8988T (cell line): ENCODE measurements around the gene EYS.
"Not testable (repeated sequence)": the region's sequence is repeated elsewhere in the genome, so short reads cannot be mapped to it uniquely, and the experiment has no call there.

Source experiments
- DNase-seq: peaks from one replicate; pipeline ENCODE4 v3.0.0; 2011

EYS gene

DNA sequence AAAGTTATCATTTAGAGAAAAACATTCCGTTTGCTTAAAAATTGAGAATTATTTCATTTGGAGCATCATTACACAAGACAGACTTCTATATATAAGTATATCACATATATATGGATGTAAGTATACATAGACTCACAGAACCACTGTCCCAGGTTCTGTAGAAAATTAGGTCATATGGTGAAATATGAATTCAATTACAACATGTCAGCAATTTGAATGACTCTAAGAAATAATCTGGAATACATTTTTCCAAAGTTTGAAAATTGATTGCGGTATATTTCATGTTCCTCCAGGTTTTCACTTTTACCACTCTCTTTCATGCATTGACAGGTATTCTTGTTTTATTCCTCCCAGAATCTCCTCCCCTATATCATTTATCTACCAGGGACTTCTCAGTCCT, 1179.1 kb downstream of the EYS start:
- no peak for DNase-seq

DNA sequence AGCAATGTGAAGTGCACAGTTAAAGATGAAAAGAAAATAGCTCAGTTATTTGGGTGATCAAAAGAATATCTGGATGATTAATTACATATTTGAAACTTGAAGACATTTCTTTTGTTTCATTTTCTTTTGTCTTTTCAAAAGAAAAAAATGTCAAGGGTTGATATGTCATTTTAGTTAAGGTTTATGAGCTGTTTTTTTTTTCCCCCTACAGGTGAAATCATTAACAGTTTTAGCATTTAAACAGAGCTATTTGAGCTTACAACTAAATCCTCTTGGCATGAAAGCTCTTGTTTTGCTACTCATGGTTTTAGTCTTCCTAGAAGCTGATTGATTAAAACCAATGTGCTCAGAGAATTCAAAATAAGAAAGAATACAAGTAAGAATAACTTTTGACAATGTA, 1184.2 kb downstream of the EYS start:
- DNase-seq = no peak

- DNase-seq = no peak
Measured at GRCh38 chr6:64520050-64520449, 1187.0 kb downstream of the EYS start.

DNA sequence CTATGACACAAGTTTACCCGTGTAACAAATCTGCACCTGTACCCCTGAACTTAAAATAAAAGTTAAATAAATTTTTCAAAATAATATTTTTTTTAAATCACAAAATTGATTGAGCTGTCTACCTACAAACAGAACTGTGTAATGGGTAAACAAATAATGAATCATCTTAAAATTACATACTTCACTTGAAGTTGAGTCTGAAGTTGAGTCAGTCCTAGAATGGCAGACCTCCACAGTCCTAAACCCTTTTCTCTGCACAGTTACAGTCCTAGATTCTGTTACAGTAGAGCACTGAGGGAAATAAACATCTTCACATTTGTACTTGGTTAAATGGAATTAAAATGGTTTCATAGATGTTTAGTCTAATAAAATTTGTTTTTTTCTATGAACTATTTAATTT, 1190.6 kb downstream of the EYS start:
- no peak for DNase-seq

DNA sequence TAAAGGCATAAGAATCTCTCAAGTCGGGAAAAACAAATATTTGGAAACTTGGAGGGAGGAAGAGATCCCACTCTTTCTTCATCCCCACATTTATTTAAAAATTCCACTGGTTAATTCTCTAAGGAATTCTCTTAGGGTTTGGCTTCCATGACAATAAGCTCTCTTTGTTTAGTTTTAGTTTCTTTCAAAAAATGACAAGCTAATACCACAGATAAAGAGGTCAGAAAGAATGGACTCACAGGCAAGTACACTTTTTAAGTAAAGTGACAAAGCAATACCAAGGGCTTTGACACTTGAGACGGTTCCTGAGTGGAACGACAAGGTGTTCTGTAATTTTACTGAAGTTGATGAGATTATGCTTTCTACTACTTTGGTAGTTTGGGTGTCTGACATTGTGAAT, 1199.4 kb downstream of the EYS start:
- DNase-seq = no peak

DNA sequence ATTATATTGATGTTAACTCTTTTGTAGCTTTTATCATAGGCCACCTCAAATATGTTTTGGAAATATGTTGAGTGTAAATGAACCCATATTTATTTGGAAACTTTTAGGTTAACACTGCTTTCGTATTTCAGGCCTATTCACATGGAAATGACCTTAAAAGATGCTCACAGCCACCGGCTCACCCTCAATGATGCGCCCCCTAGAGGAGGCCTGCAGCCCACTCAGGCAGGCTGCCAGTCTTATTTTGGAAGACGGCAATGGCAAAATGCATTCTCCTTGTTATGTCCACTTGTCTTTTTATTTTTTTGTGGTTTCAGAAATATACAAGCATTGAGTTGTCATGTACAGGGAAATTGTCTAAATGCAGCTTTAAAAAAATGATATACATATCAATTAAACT, 1201.7 kb downstream of the EYS start:
- DNase-seq = no peak

DNA sequence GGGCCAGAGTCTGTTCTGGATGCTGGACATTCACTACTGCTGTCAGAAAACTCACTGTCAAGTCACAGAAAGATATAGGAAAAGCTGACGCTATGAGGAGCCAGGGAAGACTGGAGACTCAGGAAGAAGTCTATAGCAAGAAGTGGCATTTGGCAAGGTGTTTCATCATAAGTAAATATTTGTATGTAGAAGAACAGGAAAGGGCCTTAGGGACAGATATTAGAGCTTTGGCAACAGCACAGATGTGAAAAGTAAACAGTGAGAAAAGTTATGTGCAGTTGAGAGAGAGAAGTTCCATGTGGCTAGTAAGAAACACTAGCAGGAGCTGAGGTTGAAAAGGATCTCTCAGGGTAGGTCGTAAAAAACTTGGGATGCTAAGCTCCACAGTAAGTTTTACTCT, 1202.5 kb downstream of the EYS start:
- no peak for DNase-seq

DNA sequence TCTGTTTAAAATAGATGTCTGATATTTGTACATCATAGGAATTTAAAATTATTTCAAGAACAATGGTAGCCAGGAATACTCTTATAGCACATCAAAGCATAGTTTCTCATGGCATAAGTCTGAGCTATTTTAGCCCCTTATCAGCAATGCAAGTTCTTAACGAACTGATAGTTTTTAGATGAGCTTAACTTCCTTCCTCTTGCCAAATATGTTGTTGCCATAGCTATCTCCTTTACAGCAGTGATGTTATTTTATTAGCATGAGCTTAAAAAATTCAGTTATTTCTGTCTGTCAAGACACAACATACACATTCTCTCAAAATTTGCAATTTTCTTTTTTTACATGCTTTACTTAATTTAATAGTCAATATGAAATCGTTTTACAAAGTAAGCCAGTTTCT, 1204.2 kb downstream of the EYS start:
- no peak for DNase-seq

DNA sequence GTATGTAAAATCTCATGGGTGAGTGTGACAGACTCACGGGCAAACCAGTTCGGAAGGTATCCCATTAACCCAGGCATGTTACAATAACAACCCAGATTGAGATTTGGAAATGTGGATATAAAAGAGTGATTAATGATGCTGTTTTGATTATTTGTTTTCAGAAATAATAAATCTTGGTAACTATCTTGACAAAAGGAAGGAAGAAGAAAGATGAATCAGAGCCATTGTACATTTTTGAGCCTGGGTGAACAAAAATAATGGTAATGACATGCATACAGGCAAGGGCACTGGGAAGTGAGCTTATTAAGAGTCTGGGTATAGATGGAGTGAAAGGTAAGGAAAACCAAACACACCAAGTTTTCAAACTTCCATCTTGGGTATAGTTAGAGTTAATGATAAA, 1209.4 kb downstream of the EYS start:
- no peak for DNase-seq

DNA sequence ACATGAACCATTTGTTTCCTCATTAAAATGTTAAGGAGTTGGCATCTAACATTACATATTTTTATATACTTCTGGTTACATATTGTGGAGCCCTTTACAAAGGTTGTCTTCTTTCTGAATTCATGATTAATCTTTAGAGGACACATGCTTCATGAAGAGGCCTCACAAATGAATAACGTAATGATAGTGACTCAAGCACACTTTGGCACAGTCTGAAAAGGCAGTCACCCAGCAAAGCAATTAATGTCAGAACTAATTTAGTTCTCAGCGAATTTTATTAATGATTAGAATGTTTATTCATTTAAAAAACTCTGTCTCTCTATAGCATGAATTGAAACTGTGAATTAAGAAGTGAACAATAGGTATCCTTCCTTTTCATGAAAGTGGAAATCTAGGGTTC, 1217.3 kb downstream of the EYS start:
- no peak for DNase-seq

- no peak for DNase-seq
Measured at GRCh38 chr6:64486578-64487351, 1220.3 kb downstream of the EYS start.

DNA sequence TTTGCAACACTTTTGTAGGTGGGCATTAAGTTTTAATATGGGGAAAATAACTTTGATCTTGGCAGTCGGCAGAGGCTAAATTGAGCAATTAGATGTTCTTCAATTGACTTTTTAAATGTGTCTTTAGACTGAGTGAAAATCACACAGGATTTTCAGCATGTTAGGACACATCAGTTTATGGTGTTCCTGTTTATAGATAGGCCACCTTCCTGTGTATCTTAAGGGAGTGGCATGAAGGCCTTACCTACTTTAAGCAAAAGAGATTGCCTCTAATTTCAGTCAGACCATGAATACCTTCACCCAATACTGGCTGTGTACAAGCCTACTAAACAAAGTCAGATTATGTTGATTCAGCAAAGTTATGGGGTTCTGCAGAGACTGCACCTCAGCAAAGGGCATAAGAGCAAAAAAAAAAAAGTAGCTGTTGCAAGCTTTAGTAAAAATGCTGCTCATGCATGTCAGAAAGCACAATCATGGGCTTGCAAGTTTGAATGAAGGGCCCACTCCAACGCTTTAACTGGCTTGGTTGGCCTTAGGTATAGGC, 1223.0 kb downstream of the EYS start:
- no peak for DNase-seq

DNA sequence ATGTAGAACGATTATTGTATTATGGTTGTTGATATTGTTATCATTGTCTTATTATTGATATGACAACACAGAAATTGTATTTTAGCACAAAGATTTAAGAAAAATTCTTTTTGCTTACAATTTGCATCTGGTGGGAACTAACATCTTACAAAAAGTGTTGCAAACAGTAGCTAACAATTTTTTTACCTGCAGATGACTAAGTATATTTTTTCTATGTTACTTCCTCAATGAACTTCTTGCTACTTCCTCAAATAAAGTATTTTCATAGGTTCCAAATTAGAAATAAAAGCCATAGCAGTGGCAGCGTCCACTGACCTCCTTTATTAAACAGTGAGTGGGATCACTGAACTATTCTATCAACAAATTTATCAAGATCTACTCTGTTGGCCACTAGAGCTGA, 1224.4 kb downstream of the EYS start:
- DNase-seq = no peak

DNA sequence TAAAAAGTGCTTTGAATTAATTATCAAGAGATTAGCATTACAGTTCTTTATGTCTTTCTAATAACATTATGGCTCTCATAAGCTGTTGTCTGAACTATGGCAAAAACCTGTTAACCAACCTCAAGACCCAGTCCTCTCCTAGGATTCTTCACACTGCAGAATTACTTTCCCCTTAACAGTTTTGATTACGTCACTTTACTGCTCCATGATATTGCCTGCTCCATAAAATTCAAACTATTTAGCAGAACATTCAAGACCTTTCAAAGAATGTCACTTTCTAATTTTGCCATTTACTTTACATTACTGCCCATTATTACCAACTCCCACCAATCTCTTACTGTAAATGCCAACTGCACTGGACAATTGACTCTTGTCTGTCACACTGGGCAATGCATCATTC, 1227.9 kb downstream of the EYS start:
- no peak for DNase-seq

- DNase-seq = no peak
Measured at GRCh38 chr6:64477391-64477790, 1229.6 kb downstream of the EYS start.

- DNase-seq = no peak
Measured at GRCh38 chr6:64476935-64477334, 1230.1 kb downstream of the EYS start.

DNA sequence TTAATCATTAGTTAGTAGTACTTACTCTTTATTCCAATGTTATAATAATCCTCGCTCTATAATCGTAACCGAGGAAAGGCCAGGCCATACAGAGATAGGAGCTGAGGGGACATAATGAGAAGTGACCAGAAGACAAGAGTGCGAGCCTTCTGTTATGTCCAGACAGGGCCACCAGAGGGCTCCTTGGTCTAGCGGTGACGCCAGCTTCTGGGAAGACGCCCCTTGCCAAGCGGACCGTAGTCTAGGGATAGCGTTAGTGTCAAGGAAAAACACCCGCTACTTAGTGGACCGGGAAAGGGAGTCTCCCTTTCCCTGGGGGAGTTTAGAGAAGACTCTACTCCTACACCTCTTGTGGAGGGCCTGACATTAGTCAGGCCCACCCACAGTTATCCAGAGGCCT, 1237.6 kb downstream of the EYS start:
- not testable (repeated sequence) for DNase-seq

DNA sequence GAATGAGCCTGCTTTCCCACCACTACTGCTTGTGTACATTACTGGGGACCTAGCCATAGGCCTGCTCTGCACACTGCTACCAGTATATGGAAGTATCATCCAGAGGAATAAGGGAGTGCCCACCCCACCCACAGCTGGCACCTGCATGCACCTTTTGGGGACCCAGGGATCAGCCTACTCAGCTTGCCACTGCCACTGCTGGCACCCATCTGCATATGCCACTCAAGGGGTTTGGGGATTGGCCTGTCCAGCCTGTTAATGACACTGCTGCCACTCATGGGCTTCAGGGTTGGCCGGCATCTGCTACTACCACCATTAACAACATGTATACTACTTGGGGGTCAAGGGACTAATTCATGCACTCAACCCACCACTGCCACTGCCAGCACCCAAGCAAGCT, 1239.4 kb downstream of the EYS start:
- no peak for DNase-seq

- DNase-seq = no peak
Measured at GRCh38 chr6:64459411-64459944, 1247.5 kb downstream of the EYS start.

DNA sequence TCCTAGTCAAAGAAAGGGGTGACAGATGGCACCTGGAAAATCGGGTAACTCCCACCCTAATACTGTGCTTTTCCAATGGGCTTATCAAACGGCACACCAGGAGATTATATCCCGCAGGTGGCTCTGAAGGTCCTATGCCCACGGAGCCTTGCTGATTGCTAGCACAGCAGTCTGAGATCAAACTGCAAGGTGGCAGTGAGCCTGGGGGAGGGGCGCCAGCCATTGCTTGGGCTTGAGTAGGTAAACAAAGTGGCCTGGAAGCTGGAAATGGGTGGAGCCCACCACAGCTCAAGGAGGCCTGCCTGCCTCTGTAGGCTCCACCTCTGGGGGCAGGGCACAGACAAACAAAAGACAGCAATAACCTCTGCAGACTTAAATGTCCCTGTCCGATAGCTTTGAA, 1258.9 kb downstream of the EYS start:
- DNase-seq = not testable (repeated sequence)

DNA sequence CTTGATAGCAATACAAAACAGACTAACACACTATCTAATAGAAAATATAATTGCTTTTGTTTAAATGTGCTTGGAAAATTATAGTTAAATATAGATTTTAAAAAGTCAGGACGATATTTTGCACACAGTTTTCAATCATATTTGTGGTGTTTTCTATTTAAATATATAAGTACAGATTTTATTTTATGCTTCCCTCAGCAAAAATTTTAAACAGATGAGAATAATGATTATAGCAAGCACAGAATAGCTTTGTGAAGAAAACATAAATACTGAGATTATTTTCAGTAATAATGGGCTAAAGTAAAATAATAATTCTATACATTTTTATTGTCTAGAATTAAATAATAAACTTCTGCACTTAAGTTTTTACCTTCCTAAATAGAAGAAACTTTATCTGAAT, 1262.0 kb downstream of the EYS start:
- no peak for DNase-seq

GRCh38 chr6:64439274-64439673, 1267.8 kb downstream of the EYS start:
- no peak for DNase-seq

GRCh38 chr6:64437996-64438395, 1269.0 kb downstream of the EYS start:
- no peak for DNase-seq

DNA sequence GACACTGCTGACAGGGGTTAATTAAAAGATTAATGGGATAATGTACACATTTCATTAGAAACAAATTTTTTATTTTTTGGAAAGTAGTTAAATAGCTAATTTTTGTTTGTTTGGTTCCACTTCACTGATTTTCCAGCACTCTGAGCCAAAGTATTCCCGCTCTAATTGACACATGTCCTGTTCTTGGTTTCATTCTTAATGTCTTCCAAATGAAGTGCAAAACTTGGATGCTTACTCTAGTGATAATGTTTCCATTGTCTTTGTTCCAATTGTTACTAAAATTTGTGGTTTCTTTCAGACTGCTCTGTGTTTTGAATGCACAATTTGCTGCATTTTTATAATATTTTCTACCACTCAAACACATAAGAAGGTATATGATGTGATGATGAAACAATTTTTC, 1277.1 kb downstream of the EYS start:
- no peak for DNase-seq

- DNase-seq = no peak
Measured at GRCh38 chr6:64428186-64428585, 1278.8 kb downstream of the EYS start.
